HepG2 (cell line): ENCODE results near the gene FNDC3A. TPM values are rescaled to one million over a fixed set of nuclear protein-coding genes. Genes with fewer than 3 reads are reported as not detected.
"Not testable (repeated sequence)": the region's sequence is repeated elsewhere in the genome, so short reads cannot be mapped to it uniquely, and the experiment has no call there.

Source experiments
- ATAC-seq: fragments of 200-7000 bp; cut with Tn5 transposase; 3 replicates; pipeline ENCODE4 v1.9.1; 2020; ENCODE audit warnings: mild to moderate bottlenecking, moderate library complexity
- BruUV-seq: library from RNA; stranded (reverse); fragments of 400-500 nt; replicated peaks from 2 replicates; lab custom pipeline; 2021; lab: Mats Ljungman, UMichigan
- CTCF ChIA-PET: fragments of 300-600 bp; formaldehyde crosslinking; extraction: SDS; loops from one replicate; lab custom pipeline; 2021; ENCODE audit warnings: low total read pairs, inconsistent platforms, low intra/inter-chr PET ratio; lab: Yijun Ruan, JAX
- POLR2A ChIA-PET: fragments of 350-600 bp; sonication (Branson Sonifier 250); formaldehyde crosslinking; loops from one replicate; lab custom pipeline; 2020; ENCODE audit warnings: antibody characterized with exemption, inconsistent platforms; lab: Yijun Ruan, JAX
- DNase-seq: peaks from one replicate; pipeline ENCODE4 v3.0.0-alpha.2; 2015; ENCODE audit warnings: low spot score
- FAIRE-seq: peaks from 3 replicates; lab custom pipeline; 2011; peaks lifted over from hg19 to GRCh38; lab: Jason Lieb, UNC
- H2AFZ ChIP-seq: one replicate; pipeline ENCODE4 v1.6.1; 2011; ENCODE audit warnings: low read length, inconsistent platforms
- H3K27ac ChIP-seq: fragments of 300-600 bp; 3 replicates; pipeline ENCODE4 v1.8.0; 2011; ENCODE audit warnings: mixed run types, mild to moderate bottlenecking, mixed read lengths, low read length, inconsistent platforms; ENCODE audit not compliant: insufficient read depth; ENCODE audit errors: extremely low read length
- H3K27me3 ChIP-seq, 2 experiments: fragments of 200-600 bp in 1 of 2; 2 replicates in 1 of 2; 3 replicates in 1 of 2; pipeline versions ENCODE4 v1.6.0 to v1.8.0; 2011; ENCODE audit warnings: low read length in 2 of 2, mild to moderate bottlenecking in 2 of 2, moderate library complexity in 2 of 2, inconsistent platforms in 1 of 2; ENCODE audit not compliant: insufficient read depth in 2 of 2, control insufficient read depth in 1 of 2
- H3K36me3 ChIP-seq, 2 experiments: fragments of 200-600 bp in 1 of 2; replicated peaks in 1 of 2; 2 replicates in 1 of 2; 3 replicates in 1 of 2; pipeline versions ENCODE4 v1.5.1 to v1.8.0; 2011; ENCODE audit warnings: low read length in 2 of 2, inconsistent platforms in 1 of 2; ENCODE audit not compliant: insufficient read depth in 2 of 2, control insufficient read depth in 1 of 2
- H3K4me1 ChIP-seq: 2 replicates; pipeline ENCODE4 v1.5.1; 2012; ENCODE audit warnings: low read length, inconsistent platforms; ENCODE audit not compliant: insufficient read depth
- H3K4me2 ChIP-seq: 2 replicates; pipeline ENCODE4 v1.6.0; 2011; ENCODE audit warnings: low read depth, low read length, inconsistent platforms
- H3K4me3 ChIP-seq, 3 experiments: fragments of 200-600 bp in 1 of 3; sonication (generic), shearing (Covaris generic) in 1 of 3; replicated peaks in 1 of 3; 2 replicates each; pipeline ENCODE4 v1.5.1; 2011 to 2016; ENCODE audit warnings: low read length in 3 of 3, inconsistent platforms in 2 of 3, low read depth in 2 of 3, mild to moderate bottlenecking in 2 of 3, control low read depth in 1 of 3, mixed read lengths in 1 of 3; ENCODE audit not compliant: insufficient read depth in 1 of 3
- H3K79me2 ChIP-seq: one replicate; pipeline ENCODE4 v1.6.1; 2011; ENCODE audit warnings: low read length, inconsistent platforms; ENCODE audit not compliant: insufficient read depth
- H3K9ac ChIP-seq: 2 replicates; pipeline ENCODE4 v1.6.0; 2011; ENCODE audit warnings: mild to moderate bottlenecking, low read depth, low read length, inconsistent platforms; ENCODE audit not compliant: insufficient read depth
- H3K9me3 ChIP-seq: 2 replicates; pipeline ENCODE4 v1.5.1; 2012; ENCODE audit warnings: mild to moderate bottlenecking, low read length
- H4K20me1 ChIP-seq: 2 replicates; pipeline ENCODE4 v1.6.0; 2011; ENCODE audit warnings: inconsistent platforms, mild to moderate bottlenecking, low read length, moderate library complexity; ENCODE audit not compliant: insufficient read depth
- SRY ChIP-seq: sonication (generic); formaldehyde crosslinking; IDR thresholded peaks from 2 replicates; pipeline ENCODE4 v1.8.0; 2022; ENCODE audit warnings: mild to moderate bottlenecking, missing genetic modification reagents
- ZNF160 ChIP-seq: sonication (generic); formaldehyde crosslinking; IDR thresholded peaks from 2 replicates; pipeline ENCODE4 v1.8.0; 2022; ENCODE audit warnings: mild to moderate bottlenecking, inconsistent platforms, missing genetic modification reagents
- WGBS: methylation state at CpG from one replicate; pipeline ENCODE4 v1.1.6; 2017; ENCODE audit warnings: low lambda C conversion rate; 5-methylcytosine and 5-hydroxymethylcytosine counted together
- in situ Hi-C: cut with HindIII; loops from 2 replicates; pipeline ENCODE4 v1.10.0; 2017; ENCODE audit warnings: low pct_unique_long_range_greater_than_20kb; ENCODE audit not compliant: extremely low pct_ligation_motif_present
- intact Hi-C: fragments of 100-400 bp; cut with micrococcal nuclease; formaldehyde crosslinking; loops from one replicate; pipeline ENCODE4 v1.10.0; 2022; ENCODE audit not compliant: unreplicated experiment
- polyA plus RNA-seq, 8 experiments: library from polyadenylated mRNA; depleted of rRNA in 3 of 8; stranded (reverse) in 7 of 8; unstranded in 1 of 8; fragments of >200 nt; fragmentation: Illumina TruSeq in 4 of 8; extraction: Trizol in 4 of 8; gene quantifications; 2 replicates each; pipeline versions ENCODE4 v1.2.1 to v1.2.3, GENCODE V29; 2011 to 2016; ENCODE audit warnings: low read depth in 4 of 8, missing spikeins in 1 of 8, mixed read lengths in 1 of 8; ENCODE audit not compliant: insufficient read depth in 1 of 8
- total RNA-seq, 5 experiments: library from RNA; depleted of rRNA; stranded (reverse); fragments of >200 nt; fragmentation: Illumina TruSeq; extraction: Trizol; gene quantifications; 2 replicates each; pipeline ENCODE4 v1.2.3, GENCODE V29; 2016; ENCODE audit warnings: low read depth in 1 of 5

The FNDC3A gene
- total and polyA plus RNA-seq, 2 of the 13 experiments (the other 11 are each of a cell fraction or from before 2014, with no cell fraction given): 36.7 to 39.3 TPM

DNA sequence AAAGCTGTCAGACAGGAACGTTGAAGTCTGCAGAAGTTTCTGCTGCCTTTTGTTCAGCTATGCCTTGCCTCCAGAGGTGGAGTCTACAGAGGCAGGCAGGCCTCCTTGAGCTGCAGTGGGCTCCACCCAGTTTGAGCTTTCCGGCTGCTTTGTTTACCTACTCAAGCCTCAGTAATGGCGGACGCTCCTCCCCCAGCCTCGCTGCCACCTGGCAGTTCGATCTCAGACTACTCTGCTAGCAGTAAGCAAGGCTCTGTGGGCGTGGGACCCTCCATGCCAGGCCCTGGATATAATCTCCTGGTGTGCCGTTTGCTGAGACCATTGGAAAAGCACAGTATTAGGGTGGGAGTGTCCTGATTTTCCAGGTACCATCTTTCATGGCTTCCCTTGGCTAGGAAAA is 187.4 kb downstream of the FNDC3A start:
- FAIRE-seq, H2AFZ ChIP-seq, H3K9ac ChIP-seq, DNase-seq, BruUV-seq, POLR2A ChIA-PET, H3K4me1 ChIP-seq, H3K4me3 ChIP-seq, in situ Hi-C loops, intact Hi-C loops, H4K20me1 ChIP-seq, H3K27ac ChIP-seq, H3K27me3 ChIP-seq, H3K4me2 ChIP-seq, CTCF ChIA-PET, H3K79me2 ChIP-seq, ATAC-seq: not testable (repeated sequence)
- peaks cover 14% of the 10 kb centered on the region; the same call in 1 of the 2 replicates for H3K9me3 ChIP-seq
- 96% methylated on average over 8 of the region's 8 CpGs for WGBS
- H3K36me3 ChIP-seq: peaks cover 5 to 31% of the 10 kb centered on the region in 2 experiments; a peak in 4 of 5 replicates

DNA sequence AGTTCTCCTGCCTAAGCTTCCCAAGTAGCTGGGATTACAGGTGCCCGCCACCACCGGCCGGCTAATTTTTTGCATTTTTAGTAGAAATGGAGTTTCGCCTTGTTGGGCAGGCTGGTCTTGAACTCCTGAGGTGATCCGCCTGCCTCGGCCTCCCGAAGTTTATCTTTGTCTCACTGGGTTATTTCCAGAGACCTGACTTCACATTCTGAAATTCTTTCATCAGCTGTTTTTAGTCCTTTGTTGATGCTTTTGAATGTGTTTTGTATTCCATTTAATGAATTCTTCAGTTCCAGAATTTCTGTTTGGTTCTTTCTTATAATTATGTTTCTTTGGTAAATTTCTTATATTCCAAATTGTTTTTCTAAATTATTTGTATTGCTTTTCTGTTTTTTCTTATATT is 189.0 kb downstream of the FNDC3A start:
- intact Hi-C loops: no loop called here
- no peak overlapping the region for H3K4me2 ChIP-seq
- no peak for DNase-seq
- peaks cover 14% of the 10 kb centered on the region; the same call in 1 of the 2 replicates for H3K9me3 ChIP-seq
- ATAC-seq: no peak
- H3K4me3 ChIP-seq: no peak overlapping the region
- H3K9ac ChIP-seq: no peak overlapping the region
- no peak for FAIRE-seq
- peaks cover 6 to 40% of the 10 kb centered on the region in 2 experiments for H3K36me3 ChIP-seq
- 99% methylated on average over 7 of the region's 7 CpGs for WGBS
- no peak overlapping the region for H3K27ac ChIP-seq
- no TSS peak for BruUV-seq
- no peaks in the 10 kb centered on the region for H3K4me1 ChIP-seq
- CTCF ChIA-PET: no interaction called here
- H4K20me1 ChIP-seq: no peaks in the 10 kb centered on the region
- TF ChIP-seq SRY (no peak), ZNF160 (CRISPR knock-in tag) (peak; percentile 87; the same call in 1 of the 2 replicates)
- TF ChIP-seq, all 625 proteins: peak for 1
- Histone ChIP-seq H3K79me2 (no peaks in the 10 kb centered on the region), H2AFZ (no peak overlapping the region), H3K27me3 (no peaks in the 10 kb centered on the region)
- in situ Hi-C loops: no loop called here
- POLR2A ChIA-PET: no interaction called here
